Caki2 (cell line): ENCODE measurements around the gene VWA3B. TPM values are rescaled to one million over a fixed set of nuclear protein-coding genes. Genes with fewer than 3 reads are reported as not detected.
"Not testable (repeated sequence)": the region's sequence is repeated elsewhere in the genome, so short reads cannot be mapped to it uniquely, and the experiment has no call there.

Experiments used
- DNase-seq: peaks from one replicate; pipeline ENCODE4 v3.0.0-alpha.2; 2015; ENCODE audit warnings: low read depth
- in situ Hi-C: cut with HindIII; loops from 2 replicates; pipeline ENCODE4 v1.10.0; 2016; ENCODE audit warnings: low sequenced_read_pairs, low pct_unique_long_range_greater_than_20kb, mixed read lengths
- total RNA-seq: library from RNA; depleted of rRNA; stranded (reverse); fragments of >200 nt; shearing (Covaris generic); gene quantifications from 2 replicates; pipeline ENCODE4 v1.2.3, GENCODE V29; 2014; ENCODE audit warnings: low replicate concordance

Gene VWA3B
- total RNA-seq, 1 experiment from 2014 or later = not detected

GRCh38 chr2:98078701-98079100 lies 8.3 kb upstream of the VWA3B start:
- no peak for DNase-seq
- in situ Hi-C loops = no loop called here

GRCh38 chr2:98084151-98084868 lies 2.7 kb upstream of the VWA3B start:
- no peak for DNase-seq
- in situ Hi-C loops = no loop called here

GRCh38 chr2:98084869-98085238 lies 2.1 kb upstream of the VWA3B start:
- in situ Hi-C loops = no loop called here
- DNase-seq = no peak

GRCh38 chr2:98085649-98086048 lies 1.3 kb upstream of the VWA3B start:
- DNase-seq = no peak
- in situ Hi-C loops = no loop called here

- in situ Hi-C loops = no loop called here
- no peak for DNase-seq
These were observed 567 bp downstream of the VWA3B start for GRCh38 chr2:98087447-98088020.

- DNase-seq = no peak
- in situ Hi-C loops = no loop called here
These were observed 1.3 kb downstream of the VWA3B start for GRCh38 chr2:98088261-98088660.

- no peak for DNase-seq
- in situ Hi-C loops = no loop called here
These were observed 3.0 kb downstream of the VWA3B start for GRCh38 chr2:98089941-98090340.

- no peak for DNase-seq
- in situ Hi-C loops = no loop called here
These were observed 4.0 kb downstream of the VWA3B start for GRCh38 chr2:98090951-98091350.

GRCh38 chr2:98091738-98092137 lies 4.8 kb downstream of the VWA3B start:
- DNase-seq = no peak
- in situ Hi-C loops = no loop called here

GRCh38 chr2:98093146-98093545 lies 6.2 kb downstream of the VWA3B start:
- DNase-seq = no peak
- in situ Hi-C loops = no loop called here

- in situ Hi-C loops = no loop called here
- DNase-seq = no peak
These were observed 6.6 kb downstream of the VWA3B start for GRCh38 chr2:98093611-98094010.

- DNase-seq = no peak
- in situ Hi-C loops = no loop called here
These were observed 13.2 kb downstream of the VWA3B start for GRCh38 chr2:98099939-98100743.

- in situ Hi-C loops, DNase-seq: not testable (repeated sequence)
These were observed 15.3 kb downstream of the VWA3B start for GRCh38 chr2:98102315-98102714.

GRCh38 chr2:98102878-98103277 lies 15.9 kb downstream of the VWA3B start:
- in situ Hi-C loops = no loop called here

GRCh38 chr2:98108110-98108509 lies 21.1 kb downstream of the VWA3B start:
- in situ Hi-C loops = no loop called here
- no peak for DNase-seq

More at GRCh38 chr2:98102878-98103277, 15.9 kb downstream of the VWA3B start:
- no peak for DNase-seq

GRCh38 chr2:98110741-98111140 lies 23.8 kb downstream of the VWA3B start:
- in situ Hi-C loops = no loop called here
- no peak for DNase-seq

- in situ Hi-C loops = no loop called here
- no peak for DNase-seq
These were observed 27.8 kb downstream of the VWA3B start for GRCh38 chr2:98114643-98115330.

GRCh38 chr2:98118161-98118560 lies 31.2 kb downstream of the VWA3B start:
- DNase-seq = no peak
- in situ Hi-C loops = no loop called here

- no peak for DNase-seq
- in situ Hi-C loops = no loop called here
These were observed 31.9 kb downstream of the VWA3B start for GRCh38 chr2:98118852-98119251.
